Left renal cortex interstitium (tissue), 4 donors: ENCODE data around the gene FOXP2. TPM values are rescaled to one million over a fixed set of nuclear protein-coding genes. Genes with fewer than 3 reads are reported as not detected.

Experiments
- DNase-seq, 4 donors: peaks; one replicate each; pipeline ENCODE4 v3.0.0-alpha.2; 2013; ENCODE audit warnings: low read depth in 4 of 4, low spot score in 2 of 4, missing footprints in 1 of 4
- polyA plus RNA-seq, 4 donors: library from polyadenylated mRNA; unstranded; fragments of 120-200 nt; gene quantifications; one replicate each; pipeline ENCODE4 v1.2.1, GENCODE V29; 2013; ENCODE audit not compliant: insufficient read length in 4 of 4

Gene FOXP2
- polyA plus RNA-seq, 4 donors: 9.8 to 14.9 (median 12.6) TPM

DNA sequence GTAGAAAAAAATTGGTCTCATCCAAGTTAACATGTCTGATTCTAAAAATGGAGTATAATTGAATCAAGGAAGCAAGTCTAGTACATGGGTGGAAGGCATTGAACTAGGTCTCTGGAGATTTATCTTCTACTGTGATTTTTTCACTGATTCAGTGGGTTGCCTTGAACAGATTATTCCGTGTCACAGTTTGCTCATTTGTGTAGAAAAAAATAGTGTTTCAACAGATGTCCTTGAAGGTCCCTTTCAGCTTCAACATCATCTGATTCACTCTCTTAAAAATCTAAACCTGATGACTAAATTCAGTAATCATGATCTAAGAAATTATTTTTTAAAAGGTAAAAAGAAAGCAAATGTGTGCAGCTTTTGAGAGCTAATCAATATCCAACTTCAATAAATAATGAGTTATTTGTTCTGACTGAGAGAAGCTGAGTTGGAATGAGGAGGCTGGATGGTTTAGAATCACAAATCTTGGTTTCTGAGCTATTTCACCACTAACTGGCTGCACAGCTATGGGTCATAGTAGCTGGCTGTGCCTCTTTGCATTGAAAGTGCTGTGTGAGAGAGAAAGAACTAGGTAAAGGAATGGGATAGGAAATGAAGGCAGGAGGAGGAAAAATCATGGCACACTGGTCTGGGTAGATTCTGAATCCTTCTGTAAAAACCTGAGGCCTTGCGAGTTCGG is 285.8 kb downstream of the FOXP2 start:
- no peak for DNase-seq

DNA sequence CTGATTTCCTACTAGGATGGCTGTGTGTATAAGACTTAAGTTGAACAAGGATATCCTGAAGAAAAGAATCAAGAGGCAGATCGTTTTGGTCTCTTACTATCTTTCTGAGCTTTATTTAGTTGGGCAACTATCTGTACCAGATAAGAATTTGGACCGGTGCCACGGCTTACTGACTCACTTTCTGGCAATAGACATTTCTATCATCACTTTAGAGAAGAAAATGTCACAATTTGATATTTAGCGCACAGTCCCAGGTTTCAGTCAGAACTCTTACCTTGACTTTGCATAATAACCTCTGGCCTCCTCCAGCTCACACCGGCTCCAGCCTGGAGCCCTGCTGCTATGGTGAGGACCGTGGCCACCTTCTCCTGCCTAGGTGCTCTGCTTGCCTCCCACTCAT is 289.1 kb downstream of the FOXP2 start:
- DNase-seq: no peak

DNA sequence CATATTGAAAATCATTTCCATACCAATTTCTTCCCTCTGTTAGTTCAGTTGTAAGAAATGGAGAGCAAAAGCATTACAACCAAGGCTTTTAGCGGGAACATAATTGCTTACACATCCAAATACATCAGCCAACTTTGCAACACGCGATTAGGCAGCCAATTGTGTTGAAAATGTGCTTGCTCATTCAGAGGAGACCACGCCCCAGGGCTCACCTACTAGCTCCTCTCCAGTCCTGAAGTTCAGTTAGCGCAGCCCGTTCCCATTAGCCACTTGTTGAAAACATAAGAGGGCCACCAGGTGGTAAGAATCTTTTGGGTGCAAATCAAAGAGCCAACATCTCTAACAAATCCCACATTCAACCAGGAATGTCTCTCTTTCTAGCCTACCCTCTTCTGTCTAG is 294.0 kb downstream of the FOXP2 start:
- no peak for DNase-seq

DNA sequence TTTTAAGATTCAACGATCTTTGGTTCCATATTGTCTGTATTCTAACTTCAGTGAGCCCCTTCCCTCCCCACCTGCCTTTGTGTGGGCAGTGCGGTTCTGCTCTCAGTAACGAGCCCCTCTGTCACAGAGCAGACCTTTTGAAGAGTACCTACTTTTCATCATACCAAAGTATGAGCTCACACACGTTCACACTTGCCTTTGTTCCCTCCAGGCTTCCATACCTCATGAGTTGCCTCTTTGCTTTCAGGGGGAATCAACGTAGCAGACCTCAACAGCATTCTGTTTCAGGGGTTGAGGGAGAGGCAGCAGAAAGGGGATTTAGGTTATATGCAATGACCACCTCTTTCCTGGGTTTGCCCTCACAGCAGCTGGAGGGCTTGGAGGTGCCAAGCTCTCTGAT is 295.9 kb downstream of the FOXP2 start:
- no peak for DNase-seq

DNA sequence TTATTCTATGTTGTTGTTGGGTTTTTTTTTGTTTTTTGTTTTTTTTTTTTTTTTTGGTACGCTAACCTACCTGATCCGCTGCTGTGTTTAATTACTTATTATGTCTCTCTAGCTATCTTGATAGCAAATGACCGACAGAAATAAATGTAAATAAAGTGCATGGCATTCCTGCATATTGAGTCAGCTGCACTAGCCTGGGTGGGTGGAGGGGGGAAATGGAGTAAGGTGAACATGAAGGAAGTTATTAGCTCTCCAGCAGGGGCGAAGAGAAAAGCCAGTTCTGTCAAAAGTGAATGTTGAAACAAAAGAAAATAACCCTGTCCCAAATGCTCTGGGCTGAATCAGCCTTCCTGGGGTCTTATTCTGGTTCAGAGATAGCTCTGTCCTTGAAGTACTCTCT is 296.6 kb downstream of the FOXP2 start:
- no peak for DNase-seq

DNA sequence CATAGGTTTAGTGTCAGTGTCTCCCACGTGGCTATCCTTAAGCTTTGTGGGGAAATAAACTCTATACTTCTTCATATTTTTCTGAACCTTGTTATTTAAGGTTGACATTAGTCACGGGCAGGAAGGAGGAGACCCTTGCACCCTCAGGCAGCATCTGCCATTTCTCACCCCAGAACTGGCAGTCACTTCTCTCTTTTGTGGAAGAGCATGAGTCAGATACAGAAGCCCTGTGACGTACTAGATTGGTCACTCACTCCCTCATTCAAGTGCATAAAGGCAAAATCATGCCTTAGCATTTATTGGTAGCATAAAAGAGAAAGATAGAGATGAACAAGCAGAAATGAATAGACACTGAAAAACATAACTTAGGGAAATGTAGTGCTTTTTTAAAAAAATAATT is 301.3 kb downstream of the FOXP2 start:
- no peak for DNase-seq

DNA sequence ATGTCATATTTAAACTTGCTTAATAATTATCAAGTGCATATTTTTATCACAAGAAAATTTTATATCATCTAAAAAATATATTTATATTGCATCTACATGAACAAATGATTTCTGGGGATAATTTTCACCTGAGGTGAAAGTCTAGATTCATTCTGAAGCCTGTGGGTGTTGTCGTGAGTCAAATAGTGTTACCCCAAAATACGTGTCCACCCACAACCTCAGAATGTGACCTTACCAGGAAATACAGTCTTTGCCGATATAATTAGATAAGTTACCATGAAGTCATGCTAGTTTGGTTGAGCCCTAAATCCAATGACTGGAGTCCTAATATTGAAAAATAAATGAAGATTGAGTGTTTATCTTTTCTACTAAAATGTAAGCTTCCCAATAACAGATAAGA is 304.2 kb downstream of the FOXP2 start:
- no peak for DNase-seq

DNA sequence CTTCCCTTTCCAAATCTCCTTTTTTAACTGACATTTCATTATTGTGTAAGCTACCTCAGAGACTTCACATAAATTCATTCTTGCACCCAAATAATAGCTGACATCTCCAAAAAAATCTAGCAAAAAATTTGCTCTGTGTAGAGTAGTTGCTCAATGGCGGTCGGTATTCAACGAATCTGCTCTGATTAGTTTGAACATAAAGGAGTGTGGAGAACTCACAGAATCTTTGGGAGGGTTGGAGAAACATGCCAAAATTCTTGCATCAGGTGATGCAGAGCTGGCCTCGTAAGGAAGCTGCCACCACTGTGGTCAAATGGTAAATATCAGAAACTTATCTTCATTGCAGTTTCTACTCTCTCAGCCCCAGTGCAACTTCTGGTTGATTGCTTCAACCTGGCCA is 306.1 kb downstream of the FOXP2 start:
- DNase-seq: no peak

DNA sequence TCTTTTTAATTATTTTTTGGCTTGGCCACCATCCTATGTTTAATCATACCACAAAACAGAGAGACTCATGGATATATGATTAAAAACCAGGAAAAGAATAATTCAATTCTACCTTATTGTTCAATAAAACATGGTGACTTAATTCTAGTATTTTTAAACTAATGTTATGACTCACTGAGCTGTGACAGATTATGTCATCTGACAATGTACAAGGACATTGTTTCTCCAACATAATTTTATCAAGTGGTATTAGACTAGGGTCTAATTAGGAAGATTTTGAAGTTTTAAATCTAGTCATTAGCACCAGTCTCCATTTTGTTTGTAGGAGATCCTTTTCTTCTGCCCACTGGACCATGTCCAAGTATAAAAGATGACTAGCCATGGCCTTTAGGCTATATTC is 307.9 kb downstream of the FOXP2 start:
- DNase-seq: no peak

DNA sequence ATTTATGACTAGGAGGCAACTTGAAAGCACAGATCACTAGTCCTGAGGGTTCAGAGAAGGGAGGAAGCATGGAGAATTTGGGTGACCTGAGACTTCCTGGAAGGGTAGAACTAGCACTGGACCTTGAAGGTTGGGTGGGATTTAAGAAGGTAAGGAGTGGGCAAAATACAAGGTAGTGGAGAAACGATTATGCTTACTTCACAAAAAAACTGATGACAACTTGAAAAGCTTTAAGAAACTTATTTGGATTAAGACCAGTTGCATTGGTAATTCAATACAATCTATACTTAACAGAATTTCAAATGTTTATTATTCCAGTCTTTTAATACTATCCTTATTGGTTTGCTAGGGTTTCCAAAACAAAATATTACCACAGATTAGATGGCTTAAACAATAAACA is 308.7 kb downstream of the FOXP2 start:
- no peak for DNase-seq

DNA sequence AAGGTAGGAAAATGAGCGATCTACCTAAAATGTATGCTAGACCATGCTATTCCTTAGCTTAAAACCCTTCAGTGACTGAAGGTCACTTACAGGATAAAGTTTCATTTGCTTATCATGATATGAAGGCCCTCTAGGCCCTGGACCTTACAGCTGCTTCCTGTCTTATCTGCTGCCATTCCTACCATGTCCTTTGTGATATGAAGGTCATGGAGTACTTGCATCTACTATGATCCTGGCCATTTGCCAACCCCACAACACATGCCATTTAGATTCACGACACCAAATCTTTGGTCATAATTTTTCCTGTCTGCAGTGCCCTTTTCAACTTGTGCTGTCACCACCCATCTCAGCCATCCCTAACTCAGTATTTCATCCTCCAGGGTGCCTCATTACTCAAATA is 325.5 kb downstream of the FOXP2 start:
- no peak for DNase-seq

DNA sequence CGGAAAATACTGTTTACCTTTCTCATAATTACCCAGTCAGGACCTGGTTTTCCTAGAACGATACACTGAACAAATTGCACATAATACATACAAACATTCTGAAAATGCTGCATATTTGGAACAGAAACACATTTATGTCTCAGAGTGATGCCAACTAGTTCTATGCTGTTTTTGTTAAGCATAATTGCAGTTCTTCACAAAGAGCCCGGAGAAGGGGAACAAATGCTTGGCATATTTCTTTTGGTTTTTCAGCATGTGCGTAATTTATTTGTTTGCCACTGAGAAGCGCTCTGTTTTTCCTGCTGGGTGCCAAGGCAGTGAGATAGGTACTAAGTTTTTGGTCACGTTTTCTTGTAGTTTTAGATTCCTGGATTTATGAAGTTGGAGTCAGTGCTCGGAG is 326.3 kb downstream of the FOXP2 start:
- DNase-seq: no peak

DNA sequence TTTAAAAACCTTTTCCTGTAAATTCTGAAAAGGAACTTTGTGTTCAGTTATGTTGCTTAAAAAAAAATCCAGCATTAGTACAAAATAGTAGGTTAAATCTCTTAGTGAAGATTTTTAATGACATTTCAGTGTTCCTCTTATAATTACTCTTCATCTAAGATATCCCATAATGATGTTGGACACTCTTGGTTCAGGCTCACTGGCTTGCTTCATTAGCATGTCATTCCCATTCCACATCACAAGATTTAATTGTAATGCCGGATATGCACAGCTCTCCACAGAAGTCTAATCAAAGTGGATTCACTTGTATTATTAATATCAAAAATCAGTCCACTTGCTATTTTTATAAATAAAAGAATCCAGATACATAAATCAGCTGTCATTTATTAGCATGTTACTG is 327.3 kb downstream of the FOXP2 start:
- no peak for DNase-seq
